Retinal pigment epithelial cell (primary cell): ENCODE results near the gene PKIG.

Source experiments
- DNase-seq: peaks from one replicate; pipeline ENCODE4 v3.0.0-alpha.2; 2010; ENCODE audit warnings: low read depth
- H3K4me3 ChIP-seq: 2 replicates; pipeline ENCODE4 v1.5.1; 2011; ENCODE audit warnings: mild to moderate bottlenecking, low read length, control low read depth, moderate library complexity
- CTCF ChIP-seq: conservative IDR thresholded peaks from 2 replicates; pipeline ENCODE4 v1.5.1; 2011; ENCODE audit warnings: low read depth, low read length, control low read depth, inconsistent platforms

The PKIG gene

GRCh38 chr20:44600301-44600700 lies 17.9 kb downstream of the PKIG start:
- no peak for TF ChIP-seq CTCF
- DNase-seq, result no peak

GRCh38 chr20:44600758-44601201 lies 18.4 kb downstream of the PKIG start:
- no peak for TF ChIP-seq CTCF
- no peak overlapping the region for H3K4me3 ChIP-seq
- no peak for DNase-seq

More at GRCh38 chr20:44600301-44600700, 17.9 kb downstream of the PKIG start:
- no peak overlapping the region for H3K4me3 ChIP-seq

- no peak for TF ChIP-seq CTCF
- DNase-seq, result no peak
- H3K4me3 ChIP-seq, result no peak overlapping the region
Measured at GRCh38 chr20:44601236-44601671, 18.9 kb downstream of the PKIG start.

GRCh38 chr20:44601801-44602204 lies 19.4 kb downstream of the PKIG start:
- no peak overlapping the region for H3K4me3 ChIP-seq
- TF ChIP-seq CTCF, result no peak
- DNase-seq, result no peak

GRCh38 chr20:44603327-44603726 lies 20.9 kb downstream of the PKIG start:
- no peak overlapping the region for H3K4me3 ChIP-seq
- peak; percentile 27 for TF ChIP-seq CTCF
- DNase-seq, result no peak

GRCh38 chr20:44606725-44607441 lies 24.5 kb downstream of the PKIG start:
- no peak for DNase-seq
- H3K4me3 ChIP-seq, result no peak overlapping the region
- TF ChIP-seq CTCF, result no peak

GRCh38 chr20:44609006-44609515 lies 26.7 kb downstream of the PKIG start:
- H3K4me3 ChIP-seq, result no peak overlapping the region
- TF ChIP-seq CTCF, result no peak
- no peak for DNase-seq
